ENCODE results near the gene NEB. TPM values are rescaled to one million over a fixed set of nuclear protein-coding genes. Genes with fewer than 3 reads are reported as not detected.

Gene NEB
- total and polyA plus RNA-seq, 2 experiments from 2014 or later: 0.40 to 1.2 TPM

DNA sequence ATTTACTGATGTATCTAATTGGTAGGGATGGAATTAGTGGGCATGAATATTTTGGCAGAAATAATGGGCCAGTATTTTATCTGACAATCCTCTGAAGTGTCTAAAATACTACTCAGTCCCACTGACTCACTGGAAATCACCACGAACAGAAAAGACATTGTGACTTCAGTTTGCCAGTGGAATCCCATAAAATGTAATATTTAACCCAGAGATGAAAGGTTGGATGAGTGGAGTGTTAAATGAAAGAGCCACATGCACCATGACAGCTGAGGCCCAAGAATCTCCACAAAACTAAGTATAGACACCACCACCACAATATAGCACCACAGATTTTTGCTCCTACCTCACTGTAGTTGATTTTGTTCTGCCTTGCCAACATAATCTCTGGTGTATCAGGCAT is 103.9 kb downstream of the NEB start:
- TF ChIP-seq, protein P1, sequence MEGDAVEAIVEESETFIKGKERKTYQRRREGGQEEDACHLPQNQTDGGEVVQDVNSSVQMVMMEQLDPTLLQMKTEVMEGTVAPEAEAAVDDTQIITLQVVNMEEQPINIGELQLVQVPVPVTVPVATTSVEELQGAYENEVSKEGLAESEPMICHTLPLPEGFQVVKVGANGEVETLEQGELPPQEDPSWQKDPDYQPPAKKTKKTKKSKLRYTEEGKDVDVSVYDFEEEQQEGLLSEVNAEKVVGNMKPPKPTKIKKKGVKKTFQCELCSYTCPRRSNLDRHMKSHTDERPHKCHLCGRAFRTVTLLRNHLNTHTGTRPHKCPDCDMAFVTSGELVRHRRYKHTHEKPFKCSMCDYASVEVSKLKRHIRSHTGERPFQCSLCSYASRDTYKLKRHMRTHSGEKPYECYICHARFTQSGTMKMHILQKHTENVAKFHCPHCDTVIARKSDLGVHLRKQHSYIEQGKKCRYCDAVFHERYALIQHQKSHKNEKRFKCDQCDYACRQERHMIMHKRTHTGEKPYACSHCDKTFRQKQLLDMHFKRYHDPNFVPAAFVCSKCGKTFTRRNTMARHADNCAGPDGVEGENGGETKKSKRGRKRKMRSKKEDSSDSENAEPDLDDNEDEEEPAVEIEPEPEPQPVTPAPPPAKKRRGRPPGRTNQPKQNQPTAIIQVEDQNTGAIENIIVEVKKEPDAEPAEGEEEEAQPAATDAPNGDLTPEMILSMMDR (IDR thresholded peaks at IDR 0.05; ENCODE audit: low read depth, low read length): no peak
- H3K36me3 ChIP-seq: no peaks in the 10 kb centered on the region
- no peaks in the 10 kb centered on the region for H3K4me1 ChIP-seq (ENCODE audit: low read depth)
- H3K4me3 ChIP-seq: no peak overlapping the region
- DNase-seq (ENCODE audit: low read depth in 1 of 2, low spot score in 1 of 2): no peak
- no peaks in the 10 kb centered on the region for H3K9me3 ChIP-seq (ENCODE audit: low read depth)
- H3K27ac ChIP-seq: no peak overlapping the region
- no peaks in the 10 kb centered on the region for H3K27me3 ChIP-seq

DNA sequence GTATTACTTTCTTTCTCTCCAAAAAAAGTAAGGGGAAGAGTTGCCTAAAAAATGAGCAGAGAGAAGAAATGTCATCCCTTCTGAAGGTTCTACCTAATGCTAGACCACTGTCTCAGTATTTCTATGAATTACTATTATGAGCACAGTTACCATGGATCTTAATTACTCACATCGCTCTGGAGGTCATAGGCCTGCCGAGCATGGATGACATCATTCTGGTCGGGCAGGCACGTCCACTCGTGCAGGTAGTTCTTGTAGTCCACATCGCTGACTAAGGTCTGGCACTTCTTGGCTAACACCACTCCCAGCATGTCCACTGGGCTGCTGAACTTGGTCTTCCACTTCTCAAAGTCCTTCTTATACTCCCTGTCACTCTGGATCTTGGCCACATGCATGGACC is 106.9 kb downstream of the NEB start:
- no peak for DNase-seq (ENCODE audit: low read depth in 1 of 2, low spot score in 1 of 2)
- H3K27ac ChIP-seq: no peak overlapping the region
- TF ChIP-seq, protein P1 (IDR thresholded peaks at IDR 0.05; ENCODE audit: low read depth, low read length): no peak
- H3K4me3 ChIP-seq: no peak overlapping the region
- no peaks in the 10 kb centered on the region for H3K27me3 ChIP-seq
- H3K9me3 ChIP-seq (ENCODE audit: low read depth): no peaks in the 10 kb centered on the region
- no peaks in the 10 kb centered on the region for H3K4me1 ChIP-seq (ENCODE audit: low read depth)
- no peaks in the 10 kb centered on the region for H3K36me3 ChIP-seq

DNA sequence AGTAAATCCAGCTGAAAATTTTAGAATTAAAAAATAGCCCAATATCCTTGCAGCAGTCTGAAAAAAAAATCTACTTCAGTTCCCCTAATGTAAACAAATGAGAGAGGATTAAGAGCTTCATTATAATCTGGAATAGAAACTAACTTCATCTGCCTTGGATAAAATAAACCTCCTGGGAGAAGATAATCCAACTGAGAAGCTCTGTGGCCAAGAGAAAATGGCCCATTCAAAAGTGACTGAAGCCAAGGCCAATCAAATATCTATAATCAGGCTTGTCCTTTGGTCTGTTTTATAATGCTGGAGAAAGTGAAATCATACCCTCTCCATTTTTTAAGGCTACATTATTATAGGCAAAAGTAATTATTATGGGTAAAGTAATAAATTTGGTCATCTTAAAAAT is 110.0 kb downstream of the NEB start:
- Histone ChIP-seq H3K27ac (no peak overlapping the region), H3K4me3 (no peak overlapping the region), H3K4me1 (ENCODE audit: low read depth) (no peaks in the 10 kb centered on the region), H3K27me3 (no peaks in the 10 kb centered on the region), H3K9me3 (ENCODE audit: low read depth) (no peaks in the 10 kb centered on the region), H3K36me3 (no peaks in the 10 kb centered on the region)
- DNase-seq (ENCODE audit: low read depth in 1 of 2, low spot score in 1 of 2): no peak
- TF ChIP-seq, protein P1 (IDR thresholded peaks at IDR 0.05; ENCODE audit: low read depth, low read length): no peak

DNA sequence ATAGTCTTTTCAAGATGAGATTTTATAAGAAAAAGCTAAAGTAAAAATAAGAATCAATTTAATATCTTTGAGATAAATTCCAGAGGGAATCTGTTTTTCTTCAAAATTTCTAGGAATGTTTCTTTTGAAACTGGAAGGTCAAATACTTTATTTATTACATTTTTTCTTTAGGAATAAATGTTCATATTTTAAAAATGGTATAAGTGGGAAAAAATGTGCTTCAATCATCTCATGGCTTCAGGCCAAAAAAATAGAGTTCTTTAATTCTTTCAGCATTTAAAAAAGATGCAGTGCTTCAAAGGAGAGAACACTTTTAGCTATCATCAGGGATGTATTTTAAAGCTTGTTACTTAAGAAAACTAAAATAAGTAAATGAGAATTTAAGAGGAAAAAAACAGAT is 110.6 kb downstream of the NEB start:
- no peaks in the 10 kb centered on the region for H3K27me3 ChIP-seq
- H3K4me1 ChIP-seq (ENCODE audit: low read depth): no peaks in the 10 kb centered on the region
- H3K4me3 ChIP-seq: no peak overlapping the region
- no peak overlapping the region for H3K27ac ChIP-seq
- DNase-seq (ENCODE audit: low read depth in 1 of 2, low spot score in 1 of 2): no peak
- no peaks in the 10 kb centered on the region for H3K9me3 ChIP-seq (ENCODE audit: low read depth)
- TF ChIP-seq, protein P1 (IDR thresholded peaks at IDR 0.05; ENCODE audit: low read depth, low read length): no peak
- no peaks in the 10 kb centered on the region for H3K36me3 ChIP-seq

DNA sequence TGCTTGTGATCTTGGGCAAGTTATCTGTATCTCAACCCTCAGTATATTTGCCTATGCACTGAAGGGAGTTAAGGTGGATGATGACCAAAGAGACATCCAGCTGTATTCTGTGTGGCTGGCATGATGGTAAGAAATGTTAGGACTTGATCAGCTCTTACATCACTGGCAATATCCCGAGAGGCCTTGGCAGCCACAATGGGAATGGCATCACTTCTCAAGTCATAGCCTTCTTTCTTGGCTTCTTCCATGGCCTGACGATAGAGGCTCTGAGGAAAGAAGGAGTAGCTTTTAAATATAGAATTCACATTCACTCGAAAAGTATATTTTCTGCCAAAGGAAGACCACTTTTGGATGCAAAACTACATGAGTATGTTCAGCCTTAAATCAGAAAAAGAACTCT is 113.5 kb downstream of the NEB start:
- Histone ChIP-seq H3K4me3 (no peak overlapping the region), H3K4me1 (ENCODE audit: low read depth) (no peaks in the 10 kb centered on the region), H3K36me3 (no peaks in the 10 kb centered on the region), H3K27ac (no peak overlapping the region), H3K27me3 (no peaks in the 10 kb centered on the region), H3K9me3 (ENCODE audit: low read depth) (no peaks in the 10 kb centered on the region)
- TF ChIP-seq, protein P1 (IDR thresholded peaks at IDR 0.05; ENCODE audit: low read depth, low read length): no peak
- no peak for DNase-seq (ENCODE audit: low read depth in 1 of 2, low spot score in 1 of 2)
